WERI-Rb-1 (cell line): ENCODE results near the gene EXOC3L2.
A peak's percentile ranks its signal among the peaks of the same experiment; 100 is the strongest.

Experiments used
- DNase-seq: peaks from one replicate; pipeline ENCODE4 v3.0.0-alpha.2; 2020
- H3K27ac ChIP-seq: fragments of 250-450 bp; sonication (Bioruptor Pico); 2 replicates; pipeline ENCODE4 v1.5.1; 2020; ENCODE audit warnings: mild to moderate bottlenecking, moderate library complexity
- H3K27me3 ChIP-seq: fragments of 250-450 bp; sonication (Bioruptor Pico); 2 replicates; pipeline ENCODE4 v1.5.1; 2021; ENCODE audit warnings: mild to moderate bottlenecking, low read depth, moderate library complexity; ENCODE audit not compliant: insufficient read depth, severe bottlenecking
- H3K36me3 ChIP-seq: fragments of 250-450 bp; sonication (Bioruptor Pico); 2 replicates; pipeline ENCODE4 v1.5.1; 2020; ENCODE audit warnings: mild to moderate bottlenecking, moderate library complexity
- H3K4me3 ChIP-seq: 2 replicates; pipeline ENCODE4 v1.5.1; 2011; ENCODE audit warnings: low read depth, mild to moderate bottlenecking, control low read depth, low read length
- H3K9me3 ChIP-seq: fragments of 250-450 bp; sonication (Bioruptor Pico); 2 replicates; pipeline ENCODE4 v1.5.1; 2021; ENCODE audit warnings: mild to moderate bottlenecking, moderate library complexity; ENCODE audit not compliant: severe bottlenecking
- CTCF ChIP-seq: IDR thresholded peaks from 2 replicates; pipeline ENCODE4 v1.5.1; 2011; ENCODE audit warnings: low read depth, mild to moderate bottlenecking, control low read depth, inconsistent platforms, low read length

EXOC3L2 gene

DNA sequence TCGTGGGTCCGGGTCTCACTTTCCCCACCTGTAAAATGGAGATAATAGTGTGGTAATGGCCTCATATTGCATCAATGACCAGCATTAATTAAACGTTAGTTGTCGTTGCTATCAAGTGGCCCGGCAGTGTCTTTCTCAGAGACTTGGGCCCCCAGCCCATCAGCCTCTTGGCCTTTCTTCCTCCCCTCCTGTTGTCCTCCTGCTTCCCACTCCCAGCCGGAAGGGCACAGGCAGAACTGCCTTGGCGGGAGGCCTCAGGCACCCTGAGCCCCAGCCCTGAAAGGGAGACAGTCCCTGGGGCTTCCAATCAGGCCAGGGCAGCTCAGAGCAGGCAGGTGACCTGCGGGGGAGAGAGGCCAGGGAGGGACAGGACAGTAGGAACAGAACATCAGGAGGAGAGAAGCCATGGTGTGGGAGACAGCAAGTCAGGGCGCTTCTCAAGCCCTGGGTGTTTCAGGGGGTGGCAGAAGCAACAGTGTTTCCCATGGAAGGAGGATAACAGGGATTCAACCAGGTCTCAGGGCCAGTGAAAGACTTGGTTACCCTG, 10.5 kb upstream of the EXOC3L2 start:
- TF ChIP-seq CTCF, result no peak
- H3K27ac ChIP-seq, result no peak overlapping the region
- H3K9me3 ChIP-seq, result no peaks in the 10 kb centered on the region

GRCh38 chr19:45254044-45254531, 8.9 kb upstream of the EXOC3L2 start:
- peaks cover 7% of the 10 kb centered on the region; the same call in 1 of the 2 replicates for H3K36me3 ChIP-seq
- DNase-seq, result no peak
- H3K4me3 ChIP-seq, result no peak overlapping the region
- H3K9me3 ChIP-seq, result no peaks in the 10 kb centered on the region
- no peaks in the 10 kb centered on the region for H3K27me3 ChIP-seq
- 0 out of 2 replicates have a peak, but pooled peaks have one; percentile 16 for TF ChIP-seq CTCF
- H3K27ac ChIP-seq, result no peak overlapping the region

More for the DNA sequence above, 10.5 kb upstream of the EXOC3L2 start:
- H3K4me3 ChIP-seq, result no peak overlapping the region
- no peak for DNase-seq
- peaks cover 7% of the 10 kb centered on the region; the same call in 1 of the 2 replicates for H3K36me3 ChIP-seq
- no peaks in the 10 kb centered on the region for H3K27me3 ChIP-seq

DNA sequence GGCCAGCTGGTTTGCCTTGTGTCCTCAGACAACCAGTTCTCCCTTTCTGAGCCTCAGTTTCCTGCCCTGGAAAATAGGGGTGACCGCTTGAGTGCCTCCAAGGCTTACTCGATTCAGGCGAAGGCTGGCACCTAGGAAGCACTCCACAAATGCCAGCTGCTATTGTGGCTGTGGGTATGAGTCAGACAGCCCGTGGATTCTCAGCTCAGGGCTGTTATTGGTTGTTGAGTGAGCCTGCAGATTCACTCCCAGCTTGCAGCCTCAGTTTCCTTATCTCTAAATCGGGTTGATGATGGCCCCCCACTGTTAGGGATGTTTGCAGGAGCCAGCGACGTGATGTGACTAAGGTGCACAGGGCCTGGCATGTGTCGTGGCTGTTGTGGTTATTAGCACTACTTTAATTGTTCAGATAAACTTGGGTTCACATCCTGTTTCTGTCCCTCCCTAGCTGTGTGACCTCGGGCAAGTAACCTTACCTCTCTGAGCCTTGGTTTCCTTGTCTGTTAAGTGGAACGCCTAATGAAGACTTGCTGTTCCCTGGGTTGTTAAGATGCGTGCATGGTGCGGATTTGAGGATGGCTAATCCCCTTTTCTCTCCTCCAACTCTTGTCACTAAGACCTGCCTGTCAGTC, 8.3 kb upstream of the EXOC3L2 start:
- H3K36me3 ChIP-seq, result peaks cover 7% of the 10 kb centered on the region; the same call in 1 of the 2 replicates
- H3K4me3 ChIP-seq, result no peak overlapping the region
- H3K27ac ChIP-seq, result no peak overlapping the region
- no peaks in the 10 kb centered on the region for H3K27me3 ChIP-seq
- no peak for DNase-seq
- no peak for TF ChIP-seq CTCF
- H3K9me3 ChIP-seq, result no peaks in the 10 kb centered on the region

- no peaks in the 10 kb centered on the region for H3K9me3 ChIP-seq
- peak overlapping the region; percentile 56 for H3K4me3 ChIP-seq
- peak; percentile 39 for DNase-seq
- H3K36me3 ChIP-seq, result peaks cover 7% of the 10 kb centered on the region; the same call in 1 of the 2 replicates
- TF ChIP-seq CTCF, result no peak
- no peaks in the 10 kb centered on the region for H3K27me3 ChIP-seq
- peak overlapping the region; percentile 49 for H3K27ac ChIP-seq
Observed at GRCh38 chr19:45251452-45252354, 6.5 kb upstream of the EXOC3L2 start.

GRCh38 chr19:45250832-45251451, 5.7 kb upstream of the EXOC3L2 start, which contains the start of gene MARK4:
MARK4 (plus strand) TSS chr19:45251271; CDS start chr19:45251589, 318 bp downstream.
- Histone ChIP-seq H3K27me3 (no peaks in the 10 kb centered on the region), H3K36me3 (peaks cover 7% of the 10 kb centered on the region; the same call in 1 of the 2 replicates), H3K9me3 (no peaks in the 10 kb centered on the region), H3K27ac (peak within 1 kb of the TSS; percentile 68), H3K4me3 (peak within 1 kb of the TSS; percentile 56)
- TF ChIP-seq CTCF, result no peak
- peak; percentile 58 for DNase-seq
